Activated naive CD8-positive, alpha-beta T cell treated with anti-CD3 and anti-CD28 coated beads, Interleukin-2, amount 10 ng/mL, durations not matched to agents 7 days and 5 days (primary cell): Measurements from ENCODE around the gene SSBP4. TPM values are rescaled to one million over a fixed set of nuclear protein-coding genes. Genes with fewer than 3 reads are reported as not detected.
"Not testable (repeated sequence)": the region's sequence is repeated elsewhere in the genome, so short reads cannot be mapped to it uniquely, and the experiment has no call there.

Experiments used
- ATAC-seq: fragments of 150-1000 bp; cut with Tn5 transposase; one replicate; pipeline ENCODE4 v1.10.0; 2021; ENCODE audit warnings: low read depth, moderate library complexity
- POLR2A ChIA-PET: fragments of 350-600 bp; sonication (Branson Sonifier 250); formaldehyde crosslinking; loops from one replicate; lab custom pipeline; 2021; ENCODE audit warnings: antibody characterized with exemption; lab: Charles Lee
- DNase-seq: peaks from one replicate; pipeline ENCODE4 v3.0.0; 2021
- H3K27ac Mint-ChIP-seq: one replicate; pipeline ENCODE4 v1.8.0; 2022; ENCODE audit warnings: mild to moderate bottlenecking, mixed read lengths
- H3K27me3 Mint-ChIP-seq: one replicate; pipeline ENCODE4 v1.8.0; 2022; ENCODE audit warnings: mild to moderate bottlenecking, moderate library complexity, mixed read lengths
- H3K36me3 Mint-ChIP-seq: one replicate; pipeline ENCODE4 v1.8.0; 2021; ENCODE audit warnings: mild to moderate bottlenecking, mixed read lengths
- H3K4me1 Mint-ChIP-seq: one replicate; pipeline ENCODE4 v1.8.0; 2021; ENCODE audit warnings: mixed read lengths
- H3K4me3 Mint-ChIP-seq: one replicate; pipeline ENCODE4 v1.8.0; 2022; ENCODE audit warnings: mild to moderate bottlenecking, moderate library complexity, mixed read lengths
- H3K9me3 Mint-ChIP-seq: one replicate; pipeline ENCODE4 v1.8.0; 2021; ENCODE audit warnings: mixed read lengths
- total RNA-seq, 2 experiments: library from RNA; stranded (reverse); gene quantifications; one replicate each; pipeline ENCODE4 v1.2.3, GENCODE V29; 2021

SSBP4 gene
- total RNA-seq, 2 experiments from 2014 or later = 152 to 158 TPM

GRCh38 chr19:18401580-18402112, 17.6 kb upstream of the SSBP4 start:
- DNase-seq = no peak
- H3K36me3 Mint-ChIP-seq = no peaks in the 10 kb centered on the region
- H3K4me1 Mint-ChIP-seq = peaks cover 18% of the 10 kb centered on the region
- H3K27me3 Mint-ChIP-seq = peaks cover 13% of the 10 kb centered on the region
- peak overlapping the region; percentile 69 for H3K27ac Mint-ChIP-seq
- peak; percentile 48 for ATAC-seq
- no peaks in the 10 kb centered on the region for H3K9me3 Mint-ChIP-seq
- POLR2A ChIA-PET = interaction anchor here (2.1 to 2.5 kb wide), 3 partner anchors 10 to 17 kb away, joined by 6 to 12 read pairs (median 9); partner anchors contain the start of gene SSBP4
- peak overlapping the region; percentile 48 for H3K4me3 Mint-ChIP-seq

DNA sequence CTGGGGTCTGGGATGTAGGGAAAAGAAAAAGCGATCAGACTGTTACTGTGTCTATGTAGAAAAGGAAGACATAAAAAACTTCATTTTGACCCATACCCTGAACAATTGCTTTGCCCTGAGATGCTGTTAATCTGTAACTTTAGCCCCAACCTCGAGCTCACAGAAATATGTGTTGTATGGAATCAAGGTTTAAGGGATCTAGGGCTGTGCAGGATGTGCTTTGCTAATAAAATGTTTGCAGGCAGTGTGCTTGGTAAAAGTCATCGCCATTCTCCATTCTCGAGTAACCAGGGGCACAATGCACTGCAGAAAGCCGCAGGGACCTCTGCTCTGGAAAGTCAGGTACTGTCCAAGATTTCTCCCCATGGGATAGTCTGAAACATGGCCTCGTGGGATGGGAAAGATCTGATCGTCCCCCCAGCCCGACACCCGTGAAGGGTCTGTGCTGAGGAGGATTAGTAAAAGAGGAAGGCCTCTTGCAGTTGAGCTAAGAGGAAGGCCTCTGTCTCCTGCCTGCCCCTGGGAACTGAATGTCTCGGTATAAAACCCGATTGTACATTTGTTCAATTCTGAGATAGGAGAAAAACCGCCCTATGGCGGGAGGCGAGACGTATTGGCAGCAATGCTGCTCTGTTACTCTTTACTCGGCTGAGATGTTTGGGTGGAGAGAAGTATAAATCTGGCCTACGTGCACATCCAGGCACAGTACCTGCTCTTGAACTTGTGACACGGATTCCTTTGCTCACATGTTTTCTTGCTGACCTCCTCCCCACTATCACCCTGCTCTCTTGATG, 16.5 kb upstream of the SSBP4 start:
- not testable (repeated sequence) for H3K27me3 Mint-ChIP-seq, H3K36me3 Mint-ChIP-seq, H3K27ac Mint-ChIP-seq, ATAC-seq, H3K9me3 Mint-ChIP-seq, H3K4me3 Mint-ChIP-seq, DNase-seq
- POLR2A ChIA-PET = interaction anchor here (2.3 kb wide), 1 partner anchor 16 kb away, joined by 12 read pairs; the partner anchor contains the start of gene SSBP4
- peaks cover 17% of the 10 kb centered on the region for H3K4me1 Mint-ChIP-seq

DNA sequence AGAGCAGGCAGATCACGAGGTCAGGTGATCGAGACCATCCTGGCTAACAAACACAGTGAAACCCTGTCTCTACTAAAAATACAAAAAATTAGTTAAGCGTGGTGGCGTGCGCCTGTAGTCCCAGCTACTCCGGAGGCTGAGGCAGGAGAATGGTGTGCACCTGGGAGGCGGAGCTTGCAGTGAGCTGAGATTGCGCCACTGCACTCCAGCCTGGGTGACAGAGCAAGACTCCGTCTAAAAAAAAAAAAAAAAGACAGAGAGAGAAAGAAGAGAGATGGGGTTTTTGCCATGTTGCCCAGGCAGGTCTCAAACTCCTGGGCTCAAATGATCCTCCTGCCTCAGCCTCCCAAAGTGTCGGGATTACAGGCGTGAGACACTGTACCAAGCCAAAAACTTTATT, 13.4 kb upstream of the SSBP4 start:
- POLR2A ChIA-PET, H3K36me3 Mint-ChIP-seq, H3K9me3 Mint-ChIP-seq, H3K27ac Mint-ChIP-seq, DNase-seq, H3K27me3 Mint-ChIP-seq, H3K4me3 Mint-ChIP-seq, ATAC-seq: not testable (repeated sequence)
- peaks cover 14% of the 10 kb centered on the region for H3K4me1 Mint-ChIP-seq

DNA sequence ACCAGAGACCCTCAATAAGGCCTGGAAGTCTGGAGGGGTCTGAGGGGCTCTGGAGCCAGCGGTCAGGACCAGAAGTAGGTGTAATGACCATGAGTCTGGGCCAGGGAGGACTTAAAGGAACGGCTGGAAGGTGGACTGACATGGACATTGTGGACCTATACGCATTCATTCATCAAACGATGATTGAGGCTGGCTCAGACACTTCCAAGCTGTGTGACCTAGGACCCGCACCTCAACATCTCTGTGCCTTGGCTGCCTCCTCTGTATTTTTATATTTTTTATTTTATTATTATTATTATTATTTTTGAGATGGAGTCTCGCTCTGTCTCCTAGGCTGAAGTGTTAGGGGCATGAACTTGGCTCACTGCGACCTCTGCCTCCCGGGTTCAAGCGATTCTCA, 12.4 kb upstream of the SSBP4 start:
- Mint-ChIP-seq H3K27ac (no peak overlapping the region), H3K9me3 (no peaks in the 10 kb centered on the region), H3K4me3 (no peak overlapping the region), H3K36me3 (no peaks in the 10 kb centered on the region), H3K27me3 (peaks cover 4% of the 10 kb centered on the region), H3K4me1 (peaks cover 7% of the 10 kb centered on the region)
- ATAC-seq (no peak), DNase-seq (no peak)
- POLR2A ChIA-PET = no interaction called here

GRCh38 chr19:18408053-18408476, 11.1 kb upstream of the SSBP4 start:
- DNase-seq = peak; percentile 63
- POLR2A ChIA-PET = no interaction called here

DNA sequence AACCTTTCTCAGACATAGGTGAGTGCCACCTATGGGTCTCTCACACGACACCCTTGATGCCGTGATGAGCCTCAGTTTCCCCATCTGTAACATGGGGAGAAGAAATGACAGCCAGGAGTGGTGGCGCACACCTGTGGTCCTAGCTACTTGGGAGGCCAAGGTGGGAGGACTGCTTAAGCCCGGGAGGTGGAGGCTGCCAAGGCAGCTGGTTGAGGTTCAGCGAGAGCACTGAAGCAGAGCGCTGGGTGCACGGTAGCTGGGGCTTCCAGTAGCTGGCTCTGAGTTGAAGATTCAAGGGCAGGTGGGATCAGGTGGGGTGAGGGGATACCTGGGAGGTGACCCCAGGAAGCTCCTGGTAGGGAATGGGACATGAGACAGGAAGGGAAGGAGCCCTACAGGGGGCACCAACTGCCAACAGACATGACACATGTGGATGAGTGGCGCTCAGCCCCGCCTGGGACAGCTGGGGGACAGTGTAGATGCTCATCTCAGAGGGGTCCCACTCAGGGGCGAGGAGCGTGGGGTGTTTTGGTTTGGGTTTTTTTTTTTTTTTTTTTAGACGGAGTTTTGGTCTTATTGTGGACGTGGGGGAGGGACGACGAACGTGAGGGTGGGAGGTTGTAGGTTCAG, 6.5 kb upstream of the SSBP4 start:
- Mint-ChIP-seq H3K27ac (no peak overlapping the region), H3K36me3 (no peaks in the 10 kb centered on the region), H3K4me1 (peaks cover 36% of the 10 kb centered on the region), H3K27me3 (peaks cover 4% of the 10 kb centered on the region), H3K9me3 (no peaks in the 10 kb centered on the region), H3K4me3 (no peak overlapping the region)
- no peak for DNase-seq
- no peak for ATAC-seq
- POLR2A ChIA-PET = interaction anchor here (1.1 to 7.7 kb wide), 3 partner anchors 33 to 220 kb away, joined by 3 to 103 read pairs (median 3); partner anchors contain the start of genes JUND and MPV17L2

More at GRCh38 chr19:18408053-18408476, 11.1 kb upstream of the SSBP4 start:
- ATAC-seq = no peak
- H3K27me3 Mint-ChIP-seq = peaks cover 4% of the 10 kb centered on the region
- no peak overlapping the region for H3K4me3 Mint-ChIP-seq
- no peaks in the 10 kb centered on the region for H3K36me3 Mint-ChIP-seq
- peaks cover 5% of the 10 kb centered on the region for H3K4me1 Mint-ChIP-seq
- H3K9me3 Mint-ChIP-seq = no peaks in the 10 kb centered on the region
- no peak overlapping the region for H3K27ac Mint-ChIP-seq

GRCh38 chr19:18414504-18415177, 4.6 kb upstream of the SSBP4 start:
- peaks cover 4% of the 10 kb centered on the region for H3K27me3 Mint-ChIP-seq
- H3K27ac Mint-ChIP-seq = peak overlapping the region; percentile 86
- H3K4me3 Mint-ChIP-seq = peak overlapping the region; percentile 61
- ATAC-seq = peak; percentile 15
- no peaks in the 10 kb centered on the region for H3K9me3 Mint-ChIP-seq
- H3K4me1 Mint-ChIP-seq = peaks cover 46% of the 10 kb centered on the region
- H3K36me3 Mint-ChIP-seq = no peaks in the 10 kb centered on the region
- DNase-seq = peak; percentile 64
- POLR2A ChIA-PET = interaction anchor here (0.5 to 7.7 kb wide), 12 partner anchors 14 to 262 kb away, joined by 3 to 103 read pairs (median 3); partner anchors contain the start of genes ISYNA1, JUND, LSM4 and PIK3R2

- H3K4me1 Mint-ChIP-seq = peaks cover 48% of the 10 kb centered on the region
- no peaks in the 10 kb centered on the region for H3K9me3 Mint-ChIP-seq
- POLR2A ChIA-PET = interaction anchor here (0.7 to 7.7 kb wide), 11 partner anchors 14 to 263 kb away, joined by 3 to 103 read pairs (median 4); partner anchors contain the start of genes ISYNA1, JUND, LSM4 and PIK3R2
- peak overlapping the region; percentile 86 for H3K27ac Mint-ChIP-seq
- H3K4me3 Mint-ChIP-seq = peak overlapping the region; percentile 85
- H3K27me3 Mint-ChIP-seq = peaks cover 4% of the 10 kb centered on the region
- peaks cover 2% of the 10 kb centered on the region for H3K36me3 Mint-ChIP-seq
- peak; percentile 49 for DNase-seq
- ATAC-seq = no peak
Observed at GRCh38 chr19:18415178-18415867, 3.9 kb upstream of the SSBP4 start.

DNA sequence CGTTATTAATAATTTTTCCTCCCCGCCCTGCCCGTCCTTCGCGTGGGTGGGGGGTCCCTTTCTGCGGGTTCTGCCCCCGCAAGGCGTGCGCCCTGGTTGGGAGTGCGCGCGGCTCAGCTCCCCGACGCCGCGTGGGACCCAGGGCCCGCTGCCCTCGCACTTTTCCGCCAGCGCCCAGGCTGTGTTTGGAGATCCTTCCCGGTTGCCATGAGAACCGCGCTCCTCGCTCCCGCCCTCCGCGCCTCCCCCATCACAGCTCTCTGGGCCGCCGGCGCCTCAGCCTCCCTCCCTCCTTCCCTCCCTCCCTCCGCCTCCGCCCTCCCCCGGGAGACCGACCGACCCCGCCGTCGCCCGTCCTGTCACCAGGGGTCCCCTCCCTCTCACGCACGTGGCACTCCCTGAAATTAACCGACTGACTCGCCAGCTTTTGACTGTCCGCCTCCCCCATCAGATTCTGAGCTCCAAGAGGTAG, 2.4 kb upstream of the SSBP4 start:
- Mint-ChIP-seq H3K9me3 (no peaks in the 10 kb centered on the region), H3K4me1 (peaks cover 55% of the 10 kb centered on the region), H3K4me3 (peak overlapping the region; percentile 85), H3K27me3 (no peaks in the 10 kb centered on the region), H3K36me3 (peaks cover 3% of the 10 kb centered on the region), H3K27ac (peak overlapping the region; percentile 86)
- POLR2A ChIA-PET = interaction anchor here (0.8 to 7.7 kb wide), 15 partner anchors 12 to 502 kb away, joined by 3 to 103 read pairs (median 6); partner anchors contain the start of genes COPE, DDX49, JUND and LSM4
- ATAC-seq = peak; percentile 11
- DNase-seq = no peak

DNA sequence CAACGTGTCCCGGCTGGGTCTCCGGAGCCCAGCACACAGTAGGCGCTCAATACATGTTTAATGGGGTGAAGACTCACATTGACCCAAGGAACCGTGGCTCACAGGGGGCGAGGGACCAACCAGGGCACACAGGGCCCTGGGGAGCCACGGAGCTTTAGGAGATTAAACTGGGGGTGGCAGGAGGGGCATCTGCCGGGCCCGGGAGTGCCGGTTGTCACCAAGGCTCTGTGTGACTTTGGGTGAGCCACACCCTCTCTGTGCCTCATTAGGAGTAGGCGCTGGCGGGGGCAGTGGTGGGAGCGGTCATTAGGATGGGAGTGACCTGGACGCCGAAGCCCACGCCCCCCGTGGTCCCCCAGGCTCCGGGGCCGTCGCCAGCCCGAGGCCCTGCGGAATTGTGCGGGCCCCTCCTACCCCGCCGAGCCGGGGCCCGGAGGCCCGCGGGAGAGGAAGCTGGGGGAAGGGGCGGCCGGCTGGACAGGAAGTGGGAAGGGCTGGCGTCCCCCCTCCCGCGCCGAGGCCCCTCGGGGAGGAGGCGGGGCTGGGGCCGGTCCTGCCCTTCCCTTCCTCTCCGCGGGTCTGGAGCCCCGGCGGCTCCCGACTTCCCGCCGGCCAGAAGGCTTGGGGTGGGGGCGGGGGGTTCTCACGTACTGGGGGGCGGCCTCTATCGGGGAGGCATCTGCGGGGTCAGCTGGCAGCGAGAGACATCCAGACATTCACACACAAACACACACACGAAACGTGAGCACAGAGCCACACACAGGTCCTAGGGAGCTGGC, 1.8 kb upstream of the SSBP4 start:
- H3K27ac Mint-ChIP-seq = peak overlapping the region; percentile 93
- H3K9me3 Mint-ChIP-seq = no peaks in the 10 kb centered on the region
- DNase-seq = peak; percentile 74
- peaks cover 3% of the 10 kb centered on the region for H3K36me3 Mint-ChIP-seq
- ATAC-seq = peak; percentile 8
- POLR2A ChIA-PET = interaction anchor here (0.9 to 7.7 kb wide), 15 partner anchors 12 to 502 kb away, joined by 3 to 103 read pairs (median 6); partner anchors contain the start of genes COPE, DDX49, JUND and LSM4
- peaks cover 61% of the 10 kb centered on the region for H3K4me1 Mint-ChIP-seq
- H3K27me3 Mint-ChIP-seq = no peaks in the 10 kb centered on the region
- H3K4me3 Mint-ChIP-seq = peak overlapping the region; percentile 85

- Mint-ChIP-seq H3K4me1 (peaks cover 66% of the 10 kb centered on the region), H3K27ac (peak overlapping the region; percentile 93), H3K36me3 (peaks cover 8% of the 10 kb centered on the region), H3K4me3 (peak overlapping the region; percentile 80), H3K27me3 (no peaks in the 10 kb centered on the region), H3K9me3 (no peaks in the 10 kb centered on the region)
- ATAC-seq (no peak), DNase-seq (peak; percentile 61)
- POLR2A ChIA-PET = interaction anchor here (1.2 to 7.7 kb wide), 6 partner anchors 11 to 501 kb away, joined by 3 to 103 read pairs (median 13); partner anchors contain the start of genes COPE, DDX49 and JUND
Observed at GRCh38 chr19:18418029-18418482, 1.1 kb upstream of the SSBP4 start.
